SK-N-SH (cell line): ENCODE results near the gene TMA7. TPM values are rescaled to one million over a fixed set of nuclear protein-coding genes. Genes with fewer than 3 reads are reported as not detected.

Experiments used
- CTCF ChIA-PET: fragments of 300-600, 350-600 bp; formaldehyde crosslinking; extraction: SDS; loops from one replicate; lab custom pipeline; 2021; lab: Yijun Ruan, JAX
- POLR2A ChIA-PET: fragments of 350-600 bp; sonication (Branson Sonifier 250); formaldehyde crosslinking; extraction: SDS; loops from one replicate; lab custom pipeline; 2020; ENCODE audit warnings: antibody characterized with exemption, inconsistent platforms; lab: Yijun Ruan, JAX
- DNase-seq: peaks from one replicate; pipeline ENCODE4 v3.0.0; 2012
- H2AFZ ChIP-seq: fragments of 200-600 bp; sonication (generic); 2 replicates; pipeline ENCODE4 v1.8.1; 2016; ENCODE audit warnings: antibody characterized with exemption, mild to moderate bottlenecking, low read depth
- H3F3A ChIP-seq: fragments of 200-600 bp; sonication (generic); replicated peaks from 2 replicates; pipeline ENCODE3; 2016; ENCODE audit warnings: antibody characterized with exemption, mild to moderate bottlenecking; ENCODE audit not compliant: insufficient read depth
- H3K27ac ChIP-seq, 2 experiments: fragments of 200-500 bp in 1 of 2; fragments of 200-600 bp in 1 of 2; sonication (Bioruptor generic) in 1 of 2; sonication (generic), shearing (Covaris generic) in 1 of 2; 2 replicates each; pipeline versions ENCODE4 v1.5.1 to v1.6.1; 2014 to 2016; ENCODE audit warnings: low read depth in 2 of 2, inconsistent platforms in 1 of 2, low read length in 1 of 2, mild to moderate bottlenecking in 1 of 2, mixed read lengths in 1 of 2
- H3K27me3 ChIP-seq: fragments of 200-600 bp; sonication (generic), shearing (Covaris generic); 2 replicates; pipeline ENCODE4 v1.6.1; 2016; ENCODE audit warnings: mixed run types; ENCODE audit not compliant: insufficient read depth
- H3K36me3 ChIP-seq, 2 experiments: fragments of 200-500 bp in 1 of 2; fragments of 200-600 bp in 1 of 2; sonication (Bioruptor generic) in 1 of 2; sonication (generic) in 1 of 2; replicated peaks in 1 of 2; 2 replicates each; pipeline versions ENCODE3 to v1.5.1; 2014 to 2016; ENCODE audit warnings: low read length in 1 of 2, mild to moderate bottlenecking in 1 of 2; ENCODE audit not compliant: insufficient read depth in 2 of 2, control insufficient read depth in 1 of 2
- H3K4me1 ChIP-seq, 2 experiments: fragments of 200-500 bp in 1 of 2; fragments of 200-600 bp in 1 of 2; sonication (Bioruptor generic) in 1 of 2; sonication (generic), shearing (Covaris generic) in 1 of 2; 2 replicates each; pipeline versions ENCODE4 v1.5.1 to v1.6.1; 2014 to 2016; ENCODE audit warnings: low read depth in 1 of 2, low read length in 1 of 2, mixed run types in 1 of 2; ENCODE audit not compliant: insufficient read depth in 2 of 2, control insufficient read depth in 1 of 2
- H3K4me2 ChIP-seq: fragments of 200-600 bp; sonication (generic), shearing (Covaris generic); 2 replicates; pipeline ENCODE4 v1.6.1; 2017; ENCODE audit warnings: mixed run types
- H3K4me3 ChIP-seq, 2 experiments: fragments of 200-500 bp in 1 of 2; fragments of 200-600 bp in 1 of 2; sonication (Bioruptor generic) in 1 of 2; sonication (generic), shearing (Covaris generic) in 1 of 2; 2 replicates each; pipeline versions ENCODE4 v1.5.1 to v1.8.1; 2014 to 2016; ENCODE audit warnings: low read depth in 2 of 2, inconsistent platforms in 1 of 2, low read length in 1 of 2, mild to moderate bottlenecking in 1 of 2, mixed read lengths in 1 of 2, moderate library complexity in 1 of 2
- H3K79me2 ChIP-seq: fragments of 200-600 bp; sonication (generic); 2 replicates; pipeline ENCODE4 v1.8.1; 2017; ENCODE audit warnings: mild to moderate bottlenecking; ENCODE audit not compliant: insufficient read depth
- H3K9ac ChIP-seq: fragments of 200-600 bp; sonication (generic); 2 replicates; pipeline ENCODE4 v1.6.1; 2017; ENCODE audit warnings: mixed run types
- H3K9me2 ChIP-seq: fragments of 200-600 bp; sonication (generic); 2 replicates; pipeline ENCODE4 v1.6.1; 2017; ENCODE audit warnings: mixed run types
- H3K9me3 ChIP-seq: fragments of 200-600 bp; sonication (generic); 2 replicates; pipeline ENCODE4 v1.6.1; 2017; ENCODE audit warnings: mixed run types, mild to moderate bottlenecking, moderate library complexity
- H4K20me1 ChIP-seq: fragments of 200-600 bp; sonication (generic); 2 replicates; pipeline ENCODE4 v1.6.1; 2017; ENCODE audit warnings: mild to moderate bottlenecking, mixed run types; ENCODE audit not compliant: insufficient read depth
- CTCF ChIP-seq: fragments of 200-600 bp; sonication (generic); IDR thresholded peaks from 2 replicates; pipeline ENCODE4 v1.6.1; 2017; ENCODE audit warnings: antibody characterized with exemption, mild to moderate bottlenecking, moderate library complexity
- EP300 ChIP-seq, 2 experiments: IDR thresholded peaks; 2 replicates each; pipeline versions ENCODE4 v1.4.0 to v1.6.1; 2012; ENCODE audit warnings: borderline replicate concordance in 1 of 2, low read depth in 1 of 2, low read length in 1 of 2
- EZH2phosphoT487 ChIP-seq: fragments of 200-600 bp; sonication (generic); IDR thresholded peaks from 2 replicates; pipeline ENCODE4 v1.6.1; 2017; ENCODE audit warnings: low read depth, mixed run types, mild to moderate bottlenecking, antibody characterized with exemption, moderate library complexity, borderline replicate concordance
- FOSL2 ChIP-seq: IDR thresholded peaks from 2 replicates; pipeline ENCODE4 v1.4.0; 2012; ENCODE audit warnings: low read depth, mild to moderate bottlenecking, moderate library complexity, borderline replicate concordance
- FOXM1 ChIP-seq: IDR thresholded peaks from 2 replicates; pipeline ENCODE4 v1.4.0; 2012; ENCODE audit warnings: low read depth, mild to moderate bottlenecking
- GABPA ChIP-seq: IDR thresholded peaks from 2 replicates; pipeline ENCODE4 v1.4.0; 2012; ENCODE audit warnings: low read depth, mild to moderate bottlenecking
- IRF3 ChIP-seq: fragments of 150-350 bp; IDR thresholded peaks from 2 replicates; pipeline ENCODE4 v1.6.1; 2016; ENCODE audit warnings: mild to moderate bottlenecking, low read depth, low read length
- MXI1 ChIP-seq: IDR thresholded peaks from 2 replicates; pipeline ENCODE4 v1.6.1; 2012; ENCODE audit warnings: mild to moderate bottlenecking, low read depth, low read length, improper control_type of control experiment
- RXRA ChIP-seq: IDR thresholded peaks from 2 replicates; pipeline ENCODE4 v1.4.0; 2012; ENCODE audit warnings: low read depth, mild to moderate bottlenecking, borderline replicate concordance
- TAF1 ChIP-seq: IDR thresholded peaks from 2 replicates; pipeline ENCODE4 v1.6.1; 2012; ENCODE audit warnings: low read depth, mild to moderate bottlenecking, low read length, moderate library complexity, borderline replicate concordance
- TEAD4 ChIP-seq: IDR thresholded peaks from 2 replicates; pipeline ENCODE4 v1.4.0; 2012; ENCODE audit warnings: mild to moderate bottlenecking, borderline replicate concordance; ENCODE audit not compliant: insufficient read depth
- USF2 ChIP-seq: fragments of 150-350 bp; IDR thresholded peaks from 2 replicates; pipeline ENCODE4 v1.6.1; 2017; ENCODE audit warnings: antibody characterized with exemption, low read length, low read depth, borderline replicate concordance
- ZBTB33 ChIP-seq: IDR thresholded peaks from 2 replicates; pipeline ENCODE4 v1.4.0; 2012; ENCODE audit warnings: low read depth, borderline replicate concordance
- WGBS: methylation state at CpG from one replicate; pipeline ENCODE4 v1.1.6; 2017; ENCODE audit warnings: low lambda C conversion rate; 5-methylcytosine and 5-hydroxymethylcytosine counted together
- polyA plus RNA-seq, 3 experiments: library from polyadenylated mRNA; depleted of rRNA; stranded (reverse); fragments of >200 nt; gene quantifications; 2 replicates each; pipeline ENCODE4 v1.2.3, GENCODE V29; 2012

Gene TMA7
- polyA plus RNA-seq, 1 of the 3 experiments (the other 2 are of a cell fraction), result 438 TPM

GRCh38 chr3:48407542-48408099 is 32.4 kb upstream of the TMA7 start:
- Histone ChIP-seq H3K27me3 (no peaks in the 10 kb centered on the region), H3K9ac (no peak overlapping the region), H3K9me3 (no peaks in the 10 kb centered on the region)
- 87% methylated on average over 8 of the region's 8 CpGs for WGBS
- POLR2A ChIA-PET, result no interaction called here
- TF ChIP-seq GABPA (no peak), EZH2phosphoT487 (no peak), RXRA (no peak), USF2 (no peak), EP300 (IDR thresholded peaks at IDR 0.05; ENCODE audit: borderline replicate concordance in 1 of 2, low read depth in 1 of 2, low read length in 1 of 2) (no peak)
- TF ChIP-seq, all 33 proteins: peak for 0
- Histone ChIP-seq H2AFZ (no peak overlapping the region), H3K79me2 (no peaks in the 10 kb centered on the region), H3F3A (peaks cover 2% of the 10 kb centered on the region), H3K9me2 (no peaks in the 10 kb centered on the region), H3K4me2 (no peak overlapping the region), H3K4me1 (no peaks in the 10 kb centered on the region; a peak in 1 of 4 replicates), H3K36me3 (peaks cover 0 to 55% of the 10 kb centered on the region in 2 experiments), H3K4me3 (no peak overlapping the region), H3K27ac (no peak overlapping the region), H4K20me1 (no peaks in the 10 kb centered on the region)
- CTCF ChIA-PET, result interaction anchor here (1.1 to 15.6 kb wide), 4 partner anchors 8 to 134 kb away, joined by 3 to 399 read pairs (median 6); partner anchors contain the start of gene PLXNB1
- no peak for DNase-seq

GRCh38 chr3:48408823-48409281 is 31.2 kb upstream of the TMA7 start:
- POLR2A ChIA-PET, result no interaction called here
- H3K27me3 ChIP-seq, result no peaks in the 10 kb centered on the region
- no peak overlapping the region for H2AFZ ChIP-seq
- H3K9me3 ChIP-seq, result no peaks in the 10 kb centered on the region
- WGBS, result 69% methylated on average over 4 of the region's 4 CpGs
- H3K4me2 ChIP-seq, result no peak overlapping the region
- CTCF ChIA-PET, result interaction anchor here (0.6 to 15.6 kb wide), 4 partner anchors 8 to 135 kb away, joined by 3 to 399 read pairs (median 6); partner anchors contain the start of gene PLXNB1
- H3K9ac ChIP-seq, result no peak overlapping the region
- H3K79me2 ChIP-seq, result no peaks in the 10 kb centered on the region
- H3F3A ChIP-seq, result no peaks in the 10 kb centered on the region
- TF ChIP-seq USF2, result no peak
- no peak for TF ChIP-seq FOXM1
- no peak for TF ChIP-seq RXRA
- TF ChIP-seq TEAD4, result no peak
- TF ChIP-seq FOSL2, result no peak
- no peak for TF ChIP-seq CTCF
- TF ChIP-seq MXI1, result no peak
- TF ChIP-seq TAF1, result no peak
- no peak for TF ChIP-seq GABPA
- TF ChIP-seq IRF3, result no peak
- no peak for TF ChIP-seq ZBTB33
- TF ChIP-seq, all 33 proteins: peak for 0
- Histone ChIP-seq H3K9me2 (no peaks in the 10 kb centered on the region), H3K4me3 (no peak overlapping the region), H3K27ac (no peak overlapping the region), H3K36me3 (peaks cover 0 to 65% of the 10 kb centered on the region in 2 experiments), H3K4me1 (no peaks in the 10 kb centered on the region), H4K20me1 (no peaks in the 10 kb centered on the region)
- DNase-seq, result peak; percentile 24
